GM12873 (cell line): ENCODE measurements around the gene APBA1.

Experiments used
- CTCF ChIP-seq: IDR thresholded peaks from 2 replicates; pipeline ENCODE4 v1.5.1; 2012; ENCODE audit warnings: low read depth, mild to moderate bottlenecking, moderate library complexity, low read length, control low read depth; ENCODE audit not compliant: insufficient read depth; ENCODE audit errors: missing control alignments

APBA1 gene

GRCh38 chr9:69599232-69599971 is 72.8 kb downstream of the APBA1 start:
- no peak for TF ChIP-seq CTCF

GRCh38 chr9:69594180-69594579 is 78.0 kb downstream of the APBA1 start:
- TF ChIP-seq CTCF, result no peak

- TF ChIP-seq CTCF, result no peak
Measured at GRCh38 chr9:69593756-69594155, 78.4 kb downstream of the APBA1 start.

- TF ChIP-seq CTCF, result no peak
Measured at GRCh38 chr9:69593301-69593700, 78.9 kb downstream of the APBA1 start.

GRCh38 chr9:69590266-69590665 is 81.9 kb downstream of the APBA1 start:
- TF ChIP-seq CTCF, result no peak

- TF ChIP-seq CTCF, result no peak
Measured at GRCh38 chr9:69589156-69589555, 83.0 kb downstream of the APBA1 start.

- TF ChIP-seq CTCF, result no peak
Measured at GRCh38 chr9:69585571-69585970, 86.6 kb downstream of the APBA1 start.

- no peak for TF ChIP-seq CTCF
Measured at GRCh38 chr9:69584759-69585158, 87.4 kb downstream of the APBA1 start.
